Prostate gland (tissue), 2 donors: ENCODE results near the gene CEP112. TPM values are rescaled to one million over a fixed set of nuclear protein-coding genes. Genes with fewer than 3 reads are reported as not detected.

Experiments used
- DNase-seq: peaks from one replicate; pipeline ENCODE4 v3.0.0-alpha.2; 2019; ENCODE audit warnings: low spot score
- H3K27ac ChIP-seq, 2 donors: fragments of 200-600 bp; sonication (generic); 2 replicates each; pipeline ENCODE4 v1.5.1; 2017 to 2019
- H3K27me3 ChIP-seq: fragments of 200-600 bp; sonication (generic); replicated peaks from 2 replicates; pipeline ENCODE4 v1.5.1; 2019; ENCODE audit not compliant: insufficient read depth
- H3K36me3 ChIP-seq, 2 donors: fragments of 200-600 bp; sonication (generic); 1 replicate in 1 of 2; 2 replicates in 1 of 2; pipeline versions ENCODE4 v1.5.1 to v1.8.1; 2017 to 2019
- H3K4me1 ChIP-seq: fragments of 200-600 bp; sonication (generic); replicated peaks from 2 replicates; pipeline ENCODE4 v1.5.1; 2019
- H3K4me3 ChIP-seq, 2 donors: fragments of 200-600 bp; sonication (generic); 2 replicates each; pipeline ENCODE4 v1.5.1; 2017 to 2019
- H3K9me3 ChIP-seq: fragments of 200-600 bp; sonication (generic); 2 replicates; pipeline ENCODE4 v1.5.1; 2017
- CTCF ChIP-seq, 4 experiments: fragments of 200-600 bp in 2 of 4; fragments of 450-650 bp in 2 of 4; sonication (generic) in 2 of 4; IDR thresholded peaks; 1 replicate in 3 of 4; 2 replicates in 1 of 4; pipeline ENCODE4 v1.5.1; 2016 to 2019; ENCODE audit warnings: antibody characterized with exemption in 4 of 4, mild to moderate bottlenecking in 2 of 4, moderate library complexity in 2 of 4
- POLR2A ChIP-seq: fragments of 450-650 bp; IDR thresholded peaks from one replicate; pipeline ENCODE4 v1.6.1; 2016; ENCODE audit warnings: antibody characterized with exemption, mild to moderate bottlenecking
- POLR2AphosphoS5 ChIP-seq: sonication (generic); formaldehyde crosslinking; IDR thresholded peaks from one replicate; pipeline ENCODE4 v1.6.1; 2017; ENCODE audit warnings: antibody characterized with exemption
- WGBS: methylation state at CpG from one replicate; pipeline ENCODE4 v1.1.5; 2018; 5-methylcytosine and 5-hydroxymethylcytosine counted together
- intact Hi-C: fragments of 100-400 bp; cut with DNase I; formaldehyde crosslinking; loops from one replicate; pipeline ENCODE4 v1.14.2; 2022
- total RNA-seq, 2 donors: library from RNA; depleted of rRNA; stranded (reverse); fragments of >200 nt; gene quantifications; one replicate each; pipeline ENCODE4 v1.1.0, GENCODE V29; 2016

CEP112 gene
- total RNA-seq, 2 donors from 2014 or later = 2.3 to 22.8 TPM

- 88% methylated on average over 3 of the region's 3 CpGs for WGBS
- H3K4me1 ChIP-seq = no peaks in the 10 kb centered on the region
- H3K27ac ChIP-seq = no peak overlapping the region
- no peaks in the 10 kb centered on the region for H3K27me3 ChIP-seq
- TF ChIP-seq POLR2AphosphoS5 (no peak), POLR2A (no peak), CTCF (IDR thresholded peaks at IDR 0.05) (no peak)
- H3K36me3 ChIP-seq = no peaks in the 10 kb centered on the region
- DNase-seq = no peak
- no peak overlapping the region for H3K4me3 ChIP-seq
- intact Hi-C loops = no loop called here
- no peaks in the 10 kb centered on the region for H3K9me3 ChIP-seq
Measured at GRCh38 chr17:65985571-65985970, 206.4 kb downstream of the CEP112 start.

GRCh38 chr17:65984299-65984698 lies 207.6 kb downstream of the CEP112 start:
- intact Hi-C loops = no loop called here
- no peaks in the 10 kb centered on the region for H3K9me3 ChIP-seq
- no peaks in the 10 kb centered on the region for H3K4me1 ChIP-seq
- no peak for DNase-seq
- WGBS = 58% methylated on average over 3 of the region's 3 CpGs
- no peaks in the 10 kb centered on the region for H3K27me3 ChIP-seq
- no peaks in the 10 kb centered on the region for H3K36me3 ChIP-seq
- H3K27ac ChIP-seq = no peak overlapping the region
- no peak for TF ChIP-seq POLR2AphosphoS5
- TF ChIP-seq CTCF (IDR thresholded peaks at IDR 0.05) = no peak
- TF ChIP-seq POLR2A = no peak
- H3K4me3 ChIP-seq = no peak overlapping the region

GRCh38 chr17:65978871-65979270 lies 213.1 kb downstream of the CEP112 start:
- Histone ChIP-seq H3K4me3 (no peak overlapping the region), H3K36me3 (no peaks in the 10 kb centered on the region), H3K9me3 (no peaks in the 10 kb centered on the region), H3K27ac (no peak overlapping the region), H3K4me1 (no peaks in the 10 kb centered on the region), H3K27me3 (no peaks in the 10 kb centered on the region)
- WGBS = 56% methylated on average over 1 of the region's 1 CpG
- intact Hi-C loops = no loop called here
- TF ChIP-seq POLR2A (no peak), CTCF (IDR thresholded peaks at IDR 0.05) (no peak), POLR2AphosphoS5 (no peak)
- no peak for DNase-seq

- H3K36me3 ChIP-seq = no peaks in the 10 kb centered on the region
- no peaks in the 10 kb centered on the region for H3K9me3 ChIP-seq
- TF ChIP-seq POLR2A = no peak
- no peak for TF ChIP-seq POLR2AphosphoS5
- H3K27me3 ChIP-seq = no peaks in the 10 kb centered on the region
- H3K4me3 ChIP-seq = no peak overlapping the region
- no peak for DNase-seq
- H3K4me1 ChIP-seq = no peaks in the 10 kb centered on the region
- intact Hi-C loops = no loop called here
- WGBS = 83% methylated on average over 10 of the region's 10 CpGs
- H3K27ac ChIP-seq = no peak overlapping the region
Measured at GRCh38 chr17:65977041-65977440, 214.9 kb downstream of the CEP112 start.

GRCh38 chr17:65975878-65976277 lies 216.1 kb downstream of the CEP112 start:
- no peak overlapping the region for H3K4me3 ChIP-seq
- TF ChIP-seq CTCF (IDR thresholded peaks at IDR 0.05) = no peak
- no peak for TF ChIP-seq POLR2A
- TF ChIP-seq POLR2AphosphoS5 = no peak
- no peaks in the 10 kb centered on the region for H3K9me3 ChIP-seq
- 79% methylated on average over 9 of the region's 9 CpGs for WGBS
- H3K27ac ChIP-seq = no peak overlapping the region
- intact Hi-C loops = no loop called here
- no peaks in the 10 kb centered on the region for H3K36me3 ChIP-seq
- H3K27me3 ChIP-seq = no peaks in the 10 kb centered on the region
- DNase-seq = no peak
- no peaks in the 10 kb centered on the region for H3K4me1 ChIP-seq
